CD4-positive, alpha-beta memory T cell (primary cell): Measurements from ENCODE around the gene TSPY8. TPM values are rescaled to one million over a fixed set of nuclear protein-coding genes. Genes with fewer than 3 reads are reported as not detected.
"Not testable (repeated sequence)": the region's sequence is repeated elsewhere in the genome, so short reads cannot be mapped to it uniquely, and the experiment has no call there.

Experiments
- CTCF ChIA-PET: fragments of 350-600 bp; sonication (Branson Sonifier 250); formaldehyde crosslinking; loops from one replicate; lab custom pipeline; 2021; ENCODE audit warnings: inconsistent platforms; ENCODE audit not compliant: partially characterized antibody; lab: Charles Lee
- POLR2A ChIA-PET: fragments of 350-600 bp; sonication (Branson Sonifier 250); formaldehyde crosslinking; loops from one replicate; lab custom pipeline; 2021; ENCODE audit not compliant: partially characterized antibody; lab: Charles Lee
- DNase-seq, 5 donors: peaks; one replicate each; pipeline versions ENCODE4 v3.0.0 to v3.0.0-alpha.2; 2020 to 2022; ENCODE audit warnings: mixed read lengths in 1 of 5
- H3K27ac ChIP-seq: one replicate; pipeline ENCODE4 v1.7.0; 2013; ENCODE audit warnings: low read depth, low read length
- H3K27me3 ChIP-seq: 2 replicates; pipeline ENCODE4 v1.7.0; 2013; ENCODE audit warnings: mild to moderate bottlenecking, low read length, moderate library complexity; ENCODE audit not compliant: insufficient read depth
- H3K36me3 ChIP-seq: 2 replicates; pipeline ENCODE4 v1.7.0; 2013; ENCODE audit warnings: mild to moderate bottlenecking, low read length, moderate library complexity; ENCODE audit not compliant: insufficient read depth
- H3K4me1 ChIP-seq: 2 replicates; pipeline ENCODE4 v1.7.0; 2013; ENCODE audit warnings: mild to moderate bottlenecking, low read length, moderate library complexity; ENCODE audit not compliant: insufficient read depth
- H3K4me3 ChIP-seq, 2 donors: one replicate each; pipeline ENCODE4 v1.7.0; 2013; ENCODE audit warnings: low read length in 2 of 2, mild to moderate bottlenecking in 1 of 2
- H3K9me3 ChIP-seq, 2 donors: one replicate each; pipeline ENCODE4 v1.7.0; 2013; ENCODE audit warnings: low read length in 2 of 2, control low read depth in 1 of 2; ENCODE audit not compliant: control insufficient read depth in 1 of 2
- H3K27ac Mint-ChIP-seq, 7 donors: one replicate each; pipeline ENCODE4 v1.8.0; 2020 to 2021; ENCODE audit warnings: mixed read lengths in 7 of 7, mild to moderate bottlenecking in 6 of 7, inconsistent platforms in 3 of 7, moderate library complexity in 3 of 7
- H3K27me3 Mint-ChIP-seq, 2 donors: one replicate each; pipeline ENCODE4 v1.8.0; 2020 to 2021; ENCODE audit warnings: mixed read lengths in 2 of 2
- H3K36me3 Mint-ChIP-seq, 2 donors: one replicate each; pipeline ENCODE4 v1.8.0; 2020 to 2021; ENCODE audit warnings: mixed read lengths in 2 of 2, inconsistent platforms in 1 of 2, mild to moderate bottlenecking in 1 of 2
- H3K4me1 Mint-ChIP-seq, 4 donors: one replicate each; pipeline ENCODE4 v1.8.0; 2020 to 2021; ENCODE audit warnings: mixed read lengths in 4 of 4, mild to moderate bottlenecking in 1 of 4
- H3K4me3 Mint-ChIP-seq, 8 donors: one replicate each; pipeline ENCODE4 v1.8.0; 2020 to 2021; ENCODE audit warnings: mixed read lengths in 8 of 8, mild to moderate bottlenecking in 7 of 8, moderate library complexity in 6 of 8, inconsistent platforms in 3 of 8
- H3K9me3 Mint-ChIP-seq, 8 donors: one replicate each; pipeline ENCODE4 v1.8.0; 2020 to 2021; ENCODE audit warnings: mixed read lengths in 8 of 8, mild to moderate bottlenecking in 5 of 8, inconsistent platforms in 3 of 8, moderate library complexity in 1 of 8
- intact Hi-C: fragments of 100-400 bp; cut with micrococcal nuclease; formaldehyde crosslinking; loops from one replicate; pipeline ENCODE4 v1.15.1; 2023
- polyA plus RNA-seq, 2 donors: library from polyadenylated mRNA; unstranded; fragments of 300-500 nt; fragmentation: Illumina TruSeq; gene quantifications; one replicate each; pipeline ENCODE4 v1.2.3, GENCODE V29; 2021
- total RNA-seq, 2 experiments: library from RNA; stranded (reverse); gene quantifications; one replicate each; pipeline ENCODE4 v1.2.3, GENCODE V29; 2021

TSPY8 gene
- not detected for total RNA-seq
- polyA plus RNA-seq, result not detected

DNA sequence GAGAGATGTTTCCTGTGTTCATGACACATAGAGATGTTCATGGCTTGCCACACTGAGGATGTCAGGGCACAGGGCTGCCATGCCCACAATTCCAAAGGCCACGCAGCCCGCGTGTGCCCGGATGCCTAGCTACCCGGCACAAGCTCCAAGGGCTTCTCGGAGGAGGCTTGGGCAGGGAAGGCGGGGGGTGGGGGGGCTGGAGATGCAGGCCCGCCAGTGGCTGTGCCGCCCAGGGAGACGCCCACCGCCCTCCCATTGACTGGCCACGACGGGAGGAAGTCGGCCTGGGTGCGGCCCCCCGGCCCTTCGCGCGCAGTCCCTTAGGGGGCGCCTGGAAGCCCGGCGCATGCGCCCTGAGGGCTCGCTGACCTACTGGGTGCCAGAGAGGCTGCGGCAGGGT lies at the start of gene TSPY8:
Gene TSPY8, plus strand, starts transcription at position 301 of the 400 bp plus-strand sequence. Its CDS starts 46 bp downstream, at position 347.
- intact Hi-C loops, H3K27ac Mint-ChIP-seq, POLR2A ChIA-PET, CTCF ChIA-PET, H3K9me3 Mint-ChIP-seq, H3K9me3 ChIP-seq, H3K36me3 Mint-ChIP-seq, H3K4me3 ChIP-seq, H3K27me3 ChIP-seq, H3K4me1 ChIP-seq, H3K36me3 ChIP-seq, H3K4me3 Mint-ChIP-seq, H3K27me3 Mint-ChIP-seq, H3K4me1 Mint-ChIP-seq, H3K27ac ChIP-seq: not testable (repeated sequence)
- peak in 1 of 5 donors; percentile 36 for DNase-seq

DNA sequence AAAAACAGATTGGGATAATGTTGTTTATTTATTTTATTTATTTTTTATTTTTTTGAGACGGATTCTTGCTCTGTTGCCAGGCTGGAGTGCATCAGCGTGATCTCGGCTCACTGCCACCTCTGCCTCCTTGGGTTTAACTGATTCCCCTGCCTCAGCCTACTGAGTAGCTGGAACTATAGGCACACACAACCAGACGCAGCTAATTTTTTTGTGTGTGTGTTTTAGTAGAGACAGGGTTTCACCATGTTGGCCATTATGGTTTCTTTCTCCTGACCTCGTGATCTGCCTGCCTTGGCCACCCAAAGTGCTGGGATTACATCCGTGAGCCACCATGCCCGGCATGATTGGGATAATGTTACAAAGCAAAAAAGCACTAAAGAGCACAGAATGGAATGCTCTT lies 36.6 kb upstream of the TSPY8 start:
- intact Hi-C loops, result no loop called here
- no peaks in the 10 kb centered on the region for H3K4me1 Mint-ChIP-seq
- H3K27me3 Mint-ChIP-seq, result no peaks in the 10 kb centered on the region
- no peaks in the 10 kb centered on the region for H3K36me3 ChIP-seq
- H3K4me3 Mint-ChIP-seq, result no peak overlapping the region
- CTCF ChIA-PET, result no interaction called here
- H3K4me3 ChIP-seq, result no peak overlapping the region
- no peaks in the 10 kb centered on the region for H3K27me3 ChIP-seq
- no peaks in the 10 kb centered on the region for H3K4me1 ChIP-seq
- H3K27ac ChIP-seq, result no peak overlapping the region
- no peaks in the 10 kb centered on the region for H3K9me3 ChIP-seq
- POLR2A ChIA-PET, result no interaction called here
- no peak overlapping the region for H3K27ac Mint-ChIP-seq
- no peaks in the 10 kb centered on the region for H3K9me3 Mint-ChIP-seq
- DNase-seq, result no peak
- H3K36me3 Mint-ChIP-seq, result no peaks in the 10 kb centered on the region

DNA sequence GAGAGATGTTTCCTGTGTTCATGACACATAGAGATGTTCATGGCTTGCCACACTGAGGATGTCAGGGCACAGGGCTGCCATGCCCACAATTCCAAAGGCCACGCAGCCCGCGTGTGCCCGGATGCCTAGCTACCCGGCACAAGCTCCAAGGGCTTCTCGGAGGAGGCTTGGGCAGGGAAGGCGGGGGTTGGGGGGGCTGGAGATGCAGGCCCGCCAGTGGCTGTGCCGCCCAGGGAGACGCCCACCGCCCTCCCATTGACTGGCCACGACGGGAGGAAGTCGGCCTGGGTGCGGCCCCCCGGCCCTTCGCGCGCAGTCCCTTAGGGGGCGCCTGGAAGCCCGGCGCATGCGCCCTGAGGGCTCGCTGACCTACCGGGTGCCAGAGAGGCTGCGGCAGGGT lies 20.4 kb upstream of the TSPY8 start, which contains the start of gene TSPY4:
Gene TSPY4, plus strand, starts transcription at position 301 of the 400 bp plus-strand sequence. Its CDS starts 46 bp downstream, at position 347.
- H3K27ac ChIP-seq, intact Hi-C loops, H3K36me3 ChIP-seq, H3K4me3 Mint-ChIP-seq, H3K4me3 ChIP-seq, H3K9me3 ChIP-seq, DNase-seq, H3K9me3 Mint-ChIP-seq, H3K27me3 Mint-ChIP-seq, POLR2A ChIA-PET, H3K4me1 Mint-ChIP-seq, H3K4me1 ChIP-seq, H3K36me3 Mint-ChIP-seq, CTCF ChIA-PET, H3K27me3 ChIP-seq, H3K27ac Mint-ChIP-seq: not testable (repeated sequence)

- CTCF ChIA-PET, H3K4me3 Mint-ChIP-seq: not testable (repeated sequence)
- DNase-seq, result peak in 1 of 5 donors; percentile 39
Observed at GRCh38 chrY:9396527-9396926, 38.9 kb downstream of the TSPY8 start.

GRCh38 chrY:9398121-9398520 lies 40.5 kb downstream of the TSPY8 start, which contains the start of gene TSPY3:
TSS of gene TSPY3 (plus strand) at chrY:9398421. CDS start at chrY:9398467, 46 bp downstream.
- H3K4me1 Mint-ChIP-seq, result not testable (repeated sequence)

More at GRCh38 chrY:9396527-9396926, 38.9 kb downstream of the TSPY8 start:
- POLR2A ChIA-PET, H3K9me3 Mint-ChIP-seq, H3K27ac ChIP-seq, H3K27ac Mint-ChIP-seq, H3K27me3 ChIP-seq, H3K27me3 Mint-ChIP-seq, H3K9me3 ChIP-seq, H3K4me3 ChIP-seq, H3K36me3 ChIP-seq, intact Hi-C loops, H3K36me3 Mint-ChIP-seq, H3K4me1 Mint-ChIP-seq, H3K4me1 ChIP-seq: not testable (repeated sequence)

More at GRCh38 chrY:9398121-9398520, 40.5 kb downstream of the TSPY8 start, which contains the start of gene TSPY3:
- CTCF ChIA-PET, H3K4me3 ChIP-seq, H3K9me3 ChIP-seq, H3K4me1 ChIP-seq, H3K9me3 Mint-ChIP-seq, H3K27ac Mint-ChIP-seq, H3K27me3 ChIP-seq, intact Hi-C loops, H3K27ac ChIP-seq, H3K36me3 Mint-ChIP-seq, H3K36me3 ChIP-seq, H3K4me3 Mint-ChIP-seq, POLR2A ChIA-PET, H3K27me3 Mint-ChIP-seq, DNase-seq: not testable (repeated sequence)

Other genes starting within 250 kb of the TSPY8 start
- not detected for gene TSPY4, start 20.3 kb upstream of the TSPY8 start, total RNA-seq
- not detected for gene TSPY4, start 20.3 kb upstream of the TSPY8 start, polyA plus RNA-seq
- gene TSPY3, start 40.6 kb downstream of the TSPY8 start, total RNA-seq, result not detected
- not detected for gene TSPY3, start 40.6 kb downstream of the TSPY8 start, polyA plus RNA-seq
- not detected for gene TSPY1, start 109.2 kb downstream of the TSPY8 start, total RNA-seq
- gene TSPY1, start 109.2 kb downstream of the TSPY8 start, polyA plus RNA-seq, result not detected
- gene TSPY9, start 129.5 kb downstream of the TSPY8 start, total RNA-seq, result not detected
- not detected for gene TSPY9, start 129.5 kb downstream of the TSPY8 start, polyA plus RNA-seq
- gene TSPY10, start 170.1 kb downstream of the TSPY8 start, total RNA-seq, result not detected
- gene TSPY10, start 170.1 kb downstream of the TSPY8 start, polyA plus RNA-seq, result not detected